RWPE1 (cell line): ENCODE results near the gene MTCP1.

Experiments
- CTCF ChIA-PET: fragments of 350-600 bp; sonication (Branson Sonifier 250); formaldehyde crosslinking; extraction: SDS; loops from one replicate; lab custom pipeline; 2021; lab: Yijun Ruan, JAX
- POLR2A ChIA-PET: fragments of 400-600 bp; formaldehyde crosslinking; extraction: SDS; loops from one replicate; lab custom pipeline; 2020; ENCODE audit warnings: antibody characterized with exemption; ENCODE audit not compliant: low non-redundant PET; lab: Yijun Ruan, JAX
- DNase-seq: peaks from one replicate; pipeline ENCODE4 v3.0.0; 2012; ENCODE audit warnings: low spot score
- H3K27ac ChIP-seq: fragments of 450-650 bp; 2 replicates; pipeline ENCODE4 v1.5.1; 2017
- TF ChIP-seq, protein P1 (sequence below): fragments of 450-650 bp; conservative IDR thresholded peaks from 2 replicates; pipeline ENCODE4 v1.5.1; 2017; ENCODE audit warnings: low read depth, mild to moderate bottlenecking

Gene MTCP1

GRCh38 chrX:155055494-155055893, 15.4 kb downstream of the MTCP1 start:
- no peak for DNase-seq
- ChIA-PET POLR2A (no interaction called here), CTCF (no interaction called here)
- no peak overlapping the region for H3K27ac ChIP-seq
- TF ChIP-seq, protein P1, sequence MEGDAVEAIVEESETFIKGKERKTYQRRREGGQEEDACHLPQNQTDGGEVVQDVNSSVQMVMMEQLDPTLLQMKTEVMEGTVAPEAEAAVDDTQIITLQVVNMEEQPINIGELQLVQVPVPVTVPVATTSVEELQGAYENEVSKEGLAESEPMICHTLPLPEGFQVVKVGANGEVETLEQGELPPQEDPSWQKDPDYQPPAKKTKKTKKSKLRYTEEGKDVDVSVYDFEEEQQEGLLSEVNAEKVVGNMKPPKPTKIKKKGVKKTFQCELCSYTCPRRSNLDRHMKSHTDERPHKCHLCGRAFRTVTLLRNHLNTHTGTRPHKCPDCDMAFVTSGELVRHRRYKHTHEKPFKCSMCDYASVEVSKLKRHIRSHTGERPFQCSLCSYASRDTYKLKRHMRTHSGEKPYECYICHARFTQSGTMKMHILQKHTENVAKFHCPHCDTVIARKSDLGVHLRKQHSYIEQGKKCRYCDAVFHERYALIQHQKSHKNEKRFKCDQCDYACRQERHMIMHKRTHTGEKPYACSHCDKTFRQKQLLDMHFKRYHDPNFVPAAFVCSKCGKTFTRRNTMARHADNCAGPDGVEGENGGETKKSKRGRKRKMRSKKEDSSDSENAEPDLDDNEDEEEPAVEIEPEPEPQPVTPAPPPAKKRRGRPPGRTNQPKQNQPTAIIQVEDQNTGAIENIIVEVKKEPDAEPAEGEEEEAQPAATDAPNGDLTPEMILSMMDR, result no peak

DNA sequence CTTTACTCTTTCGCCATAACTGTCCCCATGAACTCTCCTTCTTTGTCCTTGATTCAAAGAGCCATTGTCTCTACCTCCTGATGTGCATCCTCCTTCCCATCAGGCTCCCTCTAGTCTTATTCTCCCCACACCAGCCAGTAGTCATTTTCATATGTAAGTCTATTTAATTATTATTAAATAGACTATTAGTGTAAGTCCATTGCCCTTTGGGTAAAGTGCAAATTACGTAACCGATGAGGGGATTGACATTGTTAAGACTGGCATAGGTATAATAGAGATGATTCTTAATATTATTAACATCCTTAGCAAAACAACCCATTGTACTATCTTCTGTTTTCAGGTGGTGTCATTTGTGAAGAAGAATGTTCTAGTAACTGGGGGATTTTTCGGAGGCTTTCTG, 16.7 kb downstream of the MTCP1 start:
- ChIA-PET POLR2A (no interaction called here), CTCF (no interaction called here)
- TF ChIP-seq, protein P1, result no peak
- H3K27ac ChIP-seq, result no peak overlapping the region
- DNase-seq, result no peak

DNA sequence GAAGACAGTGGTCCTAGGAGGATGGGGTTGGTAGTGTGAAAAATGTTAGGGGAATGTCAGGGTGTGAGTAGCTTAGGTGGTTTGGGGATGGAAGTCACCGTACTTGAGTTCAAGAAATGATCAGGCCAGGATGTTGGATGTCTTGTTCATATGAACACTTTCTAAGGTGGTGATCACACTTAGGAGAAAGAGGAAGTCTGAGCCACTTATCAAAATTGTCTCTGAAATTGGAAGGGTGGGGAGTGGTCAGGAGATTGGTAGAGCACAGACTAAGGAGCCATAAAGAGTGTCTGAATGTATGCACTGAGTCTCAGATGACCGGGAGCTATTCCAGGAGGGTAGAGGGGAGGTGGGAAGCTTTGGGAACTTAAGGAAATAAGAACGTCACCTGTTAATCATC, 17.3 kb downstream of the MTCP1 start:
- DNase-seq, result no peak
- TF ChIP-seq, protein P1, result no peak
- ChIA-PET POLR2A (no interaction called here), CTCF (interaction anchor here (0.7 kb wide), 1 partner anchor 158 kb away, joined by 4 read pairs; no protein-coding TSS in a partner anchor)
- H3K27ac ChIP-seq, result no peak overlapping the region

GRCh38 chrX:155052738-155053498, 18.0 kb downstream of the MTCP1 start:
- TF ChIP-seq, protein P1, result no peak
- CTCF ChIA-PET, result interaction anchor here (0.7 kb wide), 1 partner anchor 159 kb away, joined by 4 read pairs; no protein-coding TSS in a partner anchor
- no peak overlapping the region for H3K27ac ChIP-seq
- DNase-seq, result no peak
- POLR2A ChIA-PET, result no interaction called here

DNA sequence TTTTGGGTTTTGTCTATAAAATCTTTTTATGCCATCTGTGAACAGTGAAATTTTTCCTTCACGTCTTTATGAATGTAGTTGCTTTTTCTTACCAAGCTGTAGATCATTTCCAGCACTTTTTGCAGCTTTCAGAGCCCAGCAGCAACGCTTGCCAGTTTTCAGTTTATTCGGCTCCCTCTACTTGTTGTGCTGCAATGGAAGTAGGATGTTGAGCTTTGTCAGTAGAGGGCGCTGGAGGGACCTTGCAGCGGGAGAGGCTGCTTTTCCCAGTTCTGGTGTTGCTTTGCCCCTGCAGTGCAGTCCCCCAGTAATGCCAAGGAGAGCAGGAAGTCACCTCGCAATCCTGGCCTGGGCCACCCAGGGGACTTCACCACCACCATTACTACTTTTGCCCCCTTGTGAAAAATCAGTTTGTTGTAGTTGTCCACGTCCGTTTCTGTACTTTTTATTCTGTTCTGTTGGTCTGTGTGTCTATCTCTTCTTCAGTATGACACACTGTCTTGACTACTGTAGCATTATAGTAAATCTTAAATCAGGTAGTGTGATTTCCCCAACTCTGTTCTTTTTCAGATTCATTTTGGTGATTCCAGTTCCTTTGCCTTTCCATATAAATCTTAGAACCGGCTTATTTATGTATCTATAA, 21.8 kb downstream of the MTCP1 start:
- ChIA-PET CTCF (no interaction called here), POLR2A (no interaction called here)
- DNase-seq, result no peak
- no peak overlapping the region for H3K27ac ChIP-seq
- TF ChIP-seq, protein P1, result no peak

DNA sequence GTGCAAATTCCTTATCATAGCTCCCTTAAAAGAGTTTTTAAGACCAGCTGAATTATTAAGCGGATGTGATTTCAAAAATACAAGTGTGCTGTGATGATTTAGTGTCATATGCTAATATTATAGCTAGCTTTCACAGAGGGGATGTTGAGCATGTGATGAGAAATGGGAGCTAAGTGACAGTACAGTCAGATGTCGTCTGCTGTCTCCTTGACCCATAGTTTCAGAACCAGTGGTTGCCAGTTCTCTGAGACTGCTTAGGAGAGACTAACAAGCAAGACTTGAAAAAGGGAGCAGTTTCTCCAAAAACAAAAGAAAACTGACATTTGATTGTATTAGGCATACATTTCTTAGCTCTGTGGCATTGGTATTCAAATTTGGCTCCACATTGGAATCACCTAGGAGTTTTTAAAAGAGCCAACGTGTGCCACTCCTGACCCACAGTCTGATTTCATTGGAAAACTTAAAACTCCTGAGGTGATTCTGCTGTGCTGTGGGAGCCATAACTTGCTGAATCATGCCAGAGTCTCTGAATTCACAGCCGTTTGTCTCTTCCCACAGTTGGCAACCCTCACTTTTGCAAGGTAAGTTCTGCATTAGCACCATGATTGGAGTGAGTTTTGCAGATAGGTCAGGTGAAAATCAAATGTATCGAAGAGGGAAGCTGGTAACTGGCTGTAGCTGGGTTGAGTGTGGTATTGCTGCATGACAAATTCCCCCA, 24.0 kb downstream of the MTCP1 start:
- CTCF ChIA-PET, result interaction anchor here (0.6 kb wide), 1 partner anchor 9 kb away, joined by 3 read pairs; no protein-coding TSS in a partner anchor
- POLR2A ChIA-PET, result no interaction called here
- TF ChIP-seq, protein P1, result no peak
- no peak for DNase-seq
- no peak overlapping the region for H3K27ac ChIP-seq
